Hematopoietic multipotent progenitor cell treated with erythropoietin and hydrocortisone succinate and interleukin-3 and kit ligand, for 6 days (in vitro differentiated cells): ENCODE measurements around the gene CNTN6.

Experiments used
- DNase-seq: peaks from one replicate; pipeline ENCODE4 v3.0.0-alpha.2; 2015

CNTN6 gene

GRCh38 chr3:1179146-1179545 is 86.3 kb downstream of the CNTN6 start:
- DNase-seq = no peak

GRCh38 chr3:1183320-1184048 is 90.7 kb downstream of the CNTN6 start:
- no peak for DNase-seq

DNA sequence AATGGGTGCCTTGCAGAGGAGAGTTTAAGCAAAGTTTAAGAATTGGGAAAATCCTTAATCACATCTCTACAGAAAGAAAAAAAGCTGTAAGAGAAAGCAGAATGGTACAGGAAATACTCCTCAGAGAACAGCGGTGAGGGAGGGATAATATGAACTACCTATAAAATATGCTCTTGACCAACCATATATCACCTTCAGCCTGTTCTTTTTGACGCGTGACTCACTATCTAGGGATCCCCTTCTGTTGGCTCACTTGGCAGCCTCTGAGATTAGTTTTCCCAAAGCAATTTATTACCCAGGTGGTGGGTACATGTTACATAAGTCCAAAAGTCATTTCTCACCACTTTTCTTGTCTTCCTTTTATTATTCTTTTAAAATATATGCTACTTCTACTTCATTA is 97.7 kb downstream of the CNTN6 start:
- DNase-seq = no peak

DNA sequence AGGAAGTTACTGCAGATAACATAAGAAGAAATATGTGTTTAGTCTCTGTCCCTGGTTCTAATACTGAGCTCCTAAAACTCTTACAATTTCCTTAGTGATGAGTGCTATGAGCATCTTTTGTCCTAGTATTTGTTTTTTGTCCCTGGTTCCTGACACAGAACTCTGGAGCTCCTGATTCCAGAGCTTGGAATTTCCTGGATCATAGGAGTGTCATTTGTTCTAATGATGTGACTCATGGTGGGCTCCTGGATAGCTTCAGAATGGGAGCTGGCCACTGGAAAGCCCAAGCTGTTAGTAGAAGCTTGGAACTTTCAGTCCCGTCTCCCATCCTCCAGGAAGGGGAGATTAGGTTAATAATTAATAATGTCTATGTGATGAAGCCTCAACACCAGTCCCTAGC is 98.2 kb downstream of the CNTN6 start:
- no peak for DNase-seq

- no peak for DNase-seq
Measured at GRCh38 chr3:1195947-1196346, 103.1 kb downstream of the CNTN6 start.

DNA sequence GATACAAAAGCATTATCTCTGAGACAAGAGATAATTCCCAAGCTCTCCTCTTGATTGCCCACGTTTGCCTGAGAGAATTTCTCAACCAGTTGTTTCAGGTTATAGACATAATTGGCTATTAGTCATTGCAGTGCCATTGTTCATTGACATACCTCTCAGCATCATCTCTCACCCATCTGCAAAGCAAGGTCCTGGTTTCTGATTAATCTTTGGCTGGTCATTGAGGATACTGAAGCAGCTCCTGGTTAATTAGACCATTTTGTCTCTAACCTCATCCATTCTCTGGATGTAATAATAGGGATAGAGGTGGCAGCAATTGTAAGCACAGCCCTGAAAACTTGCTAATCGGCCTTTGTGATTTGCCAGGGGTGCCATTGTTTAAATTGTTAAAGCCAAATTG is 104.2 kb downstream of the CNTN6 start:
- no peak for DNase-seq

DNA sequence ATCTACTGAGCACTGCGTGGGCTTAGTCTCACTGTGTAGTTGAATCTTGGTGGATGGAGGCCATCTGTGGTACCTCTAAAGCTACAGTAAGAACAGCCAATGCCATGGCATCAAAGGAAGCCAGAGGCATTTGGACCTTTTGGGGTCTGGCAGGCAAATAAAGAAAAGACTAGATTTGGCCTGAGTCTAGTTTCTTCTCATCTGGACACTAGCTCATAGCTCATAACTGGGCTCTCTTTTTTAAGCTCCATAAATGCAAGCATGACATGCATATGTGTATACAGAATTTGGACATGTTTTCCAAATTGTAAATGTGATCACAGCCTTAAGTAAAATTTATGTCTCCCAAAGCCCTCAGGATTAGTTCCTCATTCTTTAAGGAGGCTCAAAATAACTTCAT is 107.5 kb downstream of the CNTN6 start:
- no peak for DNase-seq

DNA sequence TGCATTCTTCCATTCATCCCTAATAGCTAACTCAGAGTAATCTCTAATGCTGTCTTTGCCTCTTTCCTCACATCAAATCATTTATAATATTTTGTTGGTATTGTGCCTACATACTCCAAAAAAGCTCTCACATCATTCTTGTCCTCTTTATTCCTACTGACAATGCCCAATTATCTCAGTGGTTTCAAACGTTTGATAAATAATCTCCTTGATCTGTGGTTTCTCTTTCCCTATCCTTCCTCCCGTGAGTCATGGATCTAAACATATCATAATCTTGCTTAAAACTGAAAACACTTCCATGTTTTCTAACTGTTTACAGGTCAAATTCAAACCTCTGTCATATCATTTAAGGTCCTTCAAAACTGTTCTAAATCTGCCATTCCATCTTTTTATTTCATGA is 115.1 kb downstream of the CNTN6 start:
- DNase-seq = no peak

DNA sequence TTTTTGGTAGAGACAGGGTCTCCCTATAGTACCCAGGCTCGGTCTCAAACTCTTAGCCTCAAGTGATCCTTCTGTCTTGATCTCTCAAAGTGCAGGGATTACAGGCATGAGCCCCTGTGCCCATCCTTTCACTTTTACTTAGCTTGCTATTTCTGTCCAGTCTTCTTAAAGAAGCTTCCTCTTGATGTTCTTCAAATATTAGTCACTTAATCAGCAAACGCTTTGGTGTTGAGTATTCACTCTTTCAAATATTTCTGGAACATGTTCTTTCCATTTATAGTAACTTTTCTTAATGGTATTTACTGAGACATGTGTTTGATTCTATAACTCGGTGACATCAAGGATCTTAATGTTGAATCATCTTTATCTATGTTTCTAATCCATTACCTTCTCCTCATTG is 122.1 kb downstream of the CNTN6 start:
- no peak for DNase-seq

DNA sequence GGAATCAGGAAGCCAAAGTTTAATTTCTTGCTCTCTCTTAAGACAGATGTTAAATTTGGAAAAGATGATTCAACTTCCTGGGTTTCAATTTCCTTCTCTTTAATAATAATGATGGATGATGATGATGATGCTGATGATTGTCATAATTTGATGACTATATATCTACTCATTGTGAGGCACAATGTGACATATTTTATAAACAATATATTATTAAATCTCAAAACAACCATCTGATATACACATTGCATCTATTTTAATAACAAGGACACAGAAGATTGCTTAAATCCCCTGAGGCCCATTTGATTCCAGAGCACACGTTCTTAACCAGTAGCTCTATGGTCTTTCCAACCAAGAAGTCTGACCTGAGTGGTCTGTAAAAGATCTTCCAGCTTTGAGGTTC is 124.0 kb downstream of the CNTN6 start:
- no peak for DNase-seq

- DNase-seq = no peak
Measured at GRCh38 chr3:1227111-1227510, 134.3 kb downstream of the CNTN6 start.

- no peak for DNase-seq
Measured at GRCh38 chr3:1228289-1228688, 135.5 kb downstream of the CNTN6 start.

DNA sequence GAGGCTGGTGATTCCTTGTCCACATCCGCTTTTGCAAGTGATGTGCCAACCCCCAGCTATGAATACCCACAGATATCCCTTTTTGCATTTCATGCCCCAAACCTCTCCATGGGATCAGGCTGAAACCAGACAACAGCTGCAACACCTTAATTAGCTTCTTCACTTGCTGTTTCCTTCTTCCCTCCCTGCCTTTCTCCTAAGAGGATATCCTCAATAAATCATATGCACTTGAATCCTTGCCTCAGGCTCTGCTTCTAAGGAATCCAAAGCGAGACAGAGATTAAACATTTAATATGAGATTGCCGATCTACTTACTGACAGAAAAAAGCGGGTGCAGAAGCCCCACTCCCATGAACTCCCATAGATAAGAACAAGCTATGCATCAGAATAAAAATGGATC is 138.1 kb downstream of the CNTN6 start:
- DNase-seq = no peak

DNA sequence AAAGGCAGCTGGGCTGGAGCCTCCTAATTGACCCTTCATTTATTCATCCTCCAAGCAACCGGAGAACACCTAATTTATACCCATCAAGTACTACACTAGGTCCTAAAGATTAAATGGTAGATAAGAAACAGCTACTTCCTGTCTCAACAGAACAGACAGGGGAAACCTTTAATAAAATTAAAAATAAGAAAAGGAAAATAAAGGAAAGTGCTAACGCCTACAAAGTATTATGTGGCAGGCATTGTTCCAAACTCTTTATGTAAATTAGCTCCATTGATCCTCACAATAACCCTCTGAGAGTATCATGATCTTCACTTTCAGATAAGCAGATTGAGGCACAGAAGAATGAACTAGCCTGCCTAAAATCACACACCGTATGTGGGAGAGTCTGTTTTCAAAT is 139.5 kb downstream of the CNTN6 start:
- DNase-seq = no peak

- DNase-seq = no peak
Measured at GRCh38 chr3:1235526-1236120, 142.8 kb downstream of the CNTN6 start.

DNA sequence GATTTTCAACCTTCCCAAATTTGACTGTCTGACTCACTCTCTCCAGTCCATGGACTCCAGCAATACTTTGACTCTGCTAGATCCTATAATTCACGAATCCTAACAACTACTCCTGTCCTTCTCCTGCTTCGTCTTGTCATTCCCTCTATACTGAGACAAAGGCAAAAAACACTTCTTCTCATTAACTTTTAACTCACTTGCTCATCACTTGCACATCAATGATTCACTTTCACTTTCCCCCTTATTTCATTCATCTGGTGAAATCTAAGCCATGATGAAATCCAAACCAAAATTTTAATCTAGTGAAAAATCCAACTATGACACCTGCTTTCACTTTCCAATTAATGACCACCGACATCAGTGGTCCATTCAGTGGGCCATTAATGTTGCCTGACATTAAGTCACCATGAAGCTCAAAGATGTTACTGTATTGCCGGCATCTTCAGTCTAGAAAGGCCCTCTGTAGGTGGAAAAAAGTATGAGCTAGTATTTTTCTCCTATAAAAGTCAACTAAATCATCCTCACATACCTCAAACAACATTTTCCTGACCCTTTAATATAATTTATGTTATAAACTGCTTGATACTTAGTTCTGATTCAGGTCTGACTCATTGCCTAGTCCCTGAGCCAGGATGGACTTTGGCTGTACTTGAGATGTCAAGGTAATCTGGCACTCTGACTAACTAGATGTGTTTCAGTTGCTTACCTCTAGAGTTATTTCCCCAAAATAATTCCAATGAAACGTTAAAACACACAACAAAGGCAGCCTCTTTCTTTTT is 158.6 kb downstream of the CNTN6 start:
- no peak for DNase-seq

DNA sequence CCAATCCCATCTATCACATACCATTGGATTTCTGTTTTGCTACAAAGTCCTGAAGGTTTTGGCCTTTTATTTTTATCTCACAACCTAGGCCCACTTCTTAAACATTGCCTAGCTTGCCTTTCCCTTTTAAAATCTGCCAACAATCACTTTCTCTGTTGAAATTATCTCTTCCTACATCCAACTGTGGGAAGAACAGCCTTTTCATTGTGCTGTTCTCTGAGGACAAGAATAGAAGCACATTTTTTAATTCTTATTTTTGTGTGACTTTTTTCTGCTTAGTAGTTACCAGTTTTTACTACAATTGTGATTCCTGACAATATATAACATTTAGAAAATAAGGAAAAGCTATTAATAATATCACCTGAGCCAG is 159.2 kb downstream of the CNTN6 start:
- DNase-seq = no peak

- no peak for DNase-seq
Measured at GRCh38 chr3:1262246-1262645, 169.4 kb downstream of the CNTN6 start.

- DNase-seq = no peak
Measured at GRCh38 chr3:1263121-1263520, 170.3 kb downstream of the CNTN6 start.

- DNase-seq = no peak
Measured at GRCh38 chr3:1269808-1270207, 177.0 kb downstream of the CNTN6 start.

- DNase-seq = no peak
Measured at GRCh38 chr3:1272546-1273265, 179.9 kb downstream of the CNTN6 start.

- DNase-seq = peak; percentile 16
Measured at GRCh38 chr3:1275495-1275894, 182.7 kb downstream of the CNTN6 start.

- no peak for DNase-seq
Measured at GRCh38 chr3:1287815-1288214, 195.0 kb downstream of the CNTN6 start.
